GM18505 (cell line): ENCODE measurements around the gene PELI1.
"Not testable (repeated sequence)": the region's sequence is repeated elsewhere in the genome, so short reads cannot be mapped to it uniquely, and the experiment has no call there.

ENCODE experiments used
- ATAC-seq: cut with Tn5 transposase; IDR thresholded peaks from one replicate; pipeline ENCODE4 v1.9.1; 2021; ENCODE audit not compliant: unreplicated experiment
- POLR2A ChIP-seq: IDR thresholded peaks from 4 replicates; pipeline ENCODE4 v1.6.1; 2011; ENCODE audit warnings: borderline replicate concordance; ENCODE audit not compliant: insufficient read depth, insufficient read length; ENCODE audit errors: extremely low read depth

Gene PELI1

DNA sequence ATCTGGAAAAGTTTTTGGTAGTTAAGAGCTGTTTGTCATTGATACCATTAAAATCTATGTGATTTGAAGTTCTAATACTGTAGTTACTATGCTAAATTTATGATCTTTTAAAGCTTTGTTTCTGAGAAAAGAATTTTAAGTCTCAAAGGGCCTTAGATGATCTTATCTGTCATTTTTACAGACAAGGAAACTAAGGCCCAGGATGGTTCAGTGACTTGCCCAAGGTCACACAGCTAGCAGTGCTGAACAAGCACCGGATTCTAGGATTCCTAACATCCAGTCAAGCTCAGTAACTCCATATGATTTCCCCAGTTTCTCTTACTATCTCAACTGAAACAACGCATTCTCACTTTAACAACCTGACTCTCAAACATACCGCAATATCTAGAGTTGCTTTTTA is 37.7 kb downstream of the PELI1 start:
- TF ChIP-seq POLR2A: no peak
- ATAC-seq: no peak

DNA sequence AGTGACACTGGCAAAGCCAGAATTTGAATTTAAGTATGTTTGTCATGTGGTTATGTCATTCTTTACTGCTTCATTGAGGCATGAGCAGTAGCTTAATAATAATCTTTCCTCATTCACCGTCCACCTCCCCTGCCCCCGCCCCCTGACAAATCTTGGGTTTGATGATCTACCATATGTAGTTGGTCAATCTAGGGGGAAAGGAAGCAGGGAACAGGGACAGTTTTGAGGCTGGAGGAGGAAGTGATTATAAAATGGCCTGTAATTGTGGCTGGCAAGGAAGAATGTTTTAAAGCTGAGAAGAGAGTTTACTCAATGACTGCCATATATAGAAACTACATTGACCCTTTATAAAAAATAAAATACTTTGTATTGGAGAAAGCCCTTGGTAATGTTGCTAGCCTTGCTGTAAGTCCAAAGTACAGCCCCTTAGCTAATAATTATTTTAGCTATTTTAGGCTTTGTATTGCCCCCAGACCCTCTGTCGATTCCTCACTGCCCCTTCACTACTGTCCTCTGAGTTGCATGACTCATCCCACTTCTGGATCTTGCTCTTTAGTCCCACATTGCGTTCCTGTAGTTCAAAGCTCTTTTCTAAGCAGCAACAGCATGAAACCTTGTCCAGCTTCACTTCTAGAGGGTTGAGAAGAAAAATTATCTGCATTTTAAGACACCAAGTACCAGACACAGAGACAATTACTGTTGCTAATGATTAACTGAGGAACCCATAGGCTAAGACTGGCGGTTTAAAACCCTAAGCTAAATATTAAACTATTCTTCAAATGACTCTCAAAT is 38.4 kb downstream of the PELI1 start:
- no peak for ATAC-seq
- TF ChIP-seq POLR2A: no peak

DNA sequence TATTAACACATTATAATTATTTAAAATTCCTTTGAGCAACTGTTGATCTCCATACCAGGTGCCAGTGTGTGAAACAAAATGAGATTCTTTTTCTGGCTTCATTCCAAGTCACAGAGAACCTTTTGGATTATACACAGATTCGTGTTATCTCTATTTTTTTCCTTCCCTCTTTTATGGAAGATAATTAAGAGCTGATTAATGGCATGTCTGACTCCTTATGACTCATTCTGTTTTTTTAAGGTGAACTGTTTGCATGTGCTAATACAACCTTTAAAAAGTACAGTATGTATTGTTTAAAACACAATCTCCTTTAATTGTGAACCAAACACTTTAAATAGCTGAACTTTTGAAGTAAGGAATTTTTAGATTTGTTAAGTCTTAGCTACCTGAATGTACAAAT is 39.3 kb downstream of the PELI1 start:
- ATAC-seq: no peak
- no peak for TF ChIP-seq POLR2A

DNA sequence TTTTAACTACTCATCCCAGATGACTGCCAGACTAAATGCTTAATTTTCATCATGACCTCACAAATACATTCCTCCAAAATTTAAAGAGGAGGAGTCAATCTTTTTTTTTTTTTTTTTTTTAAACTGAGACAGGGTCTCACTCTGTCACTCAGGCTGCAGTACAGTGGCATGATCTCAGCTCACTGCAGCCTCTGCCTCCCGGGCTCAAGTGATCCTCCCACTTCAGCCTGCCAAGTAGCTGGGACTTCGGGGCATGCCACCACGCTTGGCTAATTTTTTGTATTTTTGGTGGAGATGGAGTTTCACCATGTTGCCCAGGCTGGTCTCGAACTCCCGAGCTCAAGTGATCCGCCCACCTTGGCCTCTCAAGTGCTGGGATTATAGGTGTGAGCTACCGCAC is 41.5 kb downstream of the PELI1 start:
- ATAC-seq: not testable (repeated sequence)

DNA sequence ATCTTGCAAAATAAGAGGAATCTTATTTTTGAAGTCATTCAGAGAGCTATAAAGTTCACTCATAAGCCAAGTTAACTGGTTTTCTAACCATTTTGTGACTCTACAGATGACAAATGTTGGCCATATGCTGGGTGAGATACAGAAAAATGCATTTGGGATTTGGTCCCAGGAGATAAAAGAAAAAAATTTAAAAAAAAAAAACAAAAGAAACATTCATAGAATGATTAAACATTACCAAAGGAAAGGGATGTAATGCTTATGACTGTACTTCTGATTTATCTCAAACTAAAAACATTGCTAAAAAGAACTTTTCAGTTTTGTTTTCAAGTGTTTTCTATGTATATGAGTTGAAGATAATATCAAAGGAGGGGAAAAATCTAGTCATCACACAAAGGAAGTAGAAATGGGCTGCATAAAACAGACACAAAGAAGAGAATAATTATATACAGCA is 43.1 kb downstream of the PELI1 start:
- no peak for TF ChIP-seq POLR2A
- ATAC-seq: no peak

DNA sequence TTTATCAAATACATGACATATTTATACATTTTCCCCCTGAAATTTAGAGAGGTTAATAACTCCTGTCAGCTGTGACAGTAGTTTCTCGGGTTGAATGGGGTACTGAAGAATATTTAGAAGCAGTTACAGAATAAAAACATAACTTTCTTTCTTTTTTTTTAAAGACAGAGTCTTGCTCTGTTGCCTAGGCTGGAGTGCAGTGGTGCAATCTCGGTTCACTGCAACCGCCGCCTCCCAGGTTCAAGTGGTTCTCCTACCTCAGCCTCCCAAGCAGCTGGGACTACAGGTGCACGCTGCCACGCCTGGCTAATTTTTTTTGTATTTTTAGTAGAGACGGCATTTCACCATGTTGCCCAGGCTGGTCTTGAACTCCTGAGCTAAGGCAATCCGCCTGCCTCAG is 43.6 kb downstream of the PELI1 start:
- ATAC-seq: not testable (repeated sequence)

DNA sequence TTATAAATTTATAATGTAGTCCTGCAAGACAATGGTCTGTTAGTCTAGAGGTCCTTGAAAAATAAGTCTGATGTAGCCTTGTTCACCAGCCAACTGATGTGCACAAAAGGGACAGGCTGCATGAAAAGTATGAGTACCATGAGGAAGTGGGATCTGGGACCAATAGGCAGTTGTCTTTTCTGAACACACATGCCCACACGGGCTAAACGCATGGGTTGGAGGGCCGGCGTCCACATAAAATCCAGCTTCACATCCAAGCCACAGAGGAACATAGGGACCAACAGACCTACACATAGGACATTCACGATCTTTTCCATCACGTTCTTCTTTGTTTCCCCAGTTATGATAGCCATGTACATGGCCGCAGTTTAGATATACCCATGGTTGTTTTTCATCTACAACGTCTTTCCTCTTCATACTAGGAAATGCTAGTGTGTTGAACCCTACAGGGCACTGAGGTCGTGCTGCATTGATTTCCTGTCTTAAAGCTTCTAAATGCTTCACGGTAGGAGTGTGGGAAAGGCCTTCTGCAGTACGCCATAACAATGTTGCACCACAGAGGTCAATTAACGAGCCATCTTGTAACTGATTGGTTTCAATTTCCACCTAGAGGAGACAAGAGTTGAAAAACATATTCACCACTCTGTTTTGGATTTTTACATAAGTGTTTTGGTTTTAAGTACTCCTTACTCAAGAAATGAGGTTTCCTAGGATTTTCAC is 49.4 kb downstream of the PELI1 start:
- no peak for TF ChIP-seq POLR2A
- no peak for ATAC-seq

DNA sequence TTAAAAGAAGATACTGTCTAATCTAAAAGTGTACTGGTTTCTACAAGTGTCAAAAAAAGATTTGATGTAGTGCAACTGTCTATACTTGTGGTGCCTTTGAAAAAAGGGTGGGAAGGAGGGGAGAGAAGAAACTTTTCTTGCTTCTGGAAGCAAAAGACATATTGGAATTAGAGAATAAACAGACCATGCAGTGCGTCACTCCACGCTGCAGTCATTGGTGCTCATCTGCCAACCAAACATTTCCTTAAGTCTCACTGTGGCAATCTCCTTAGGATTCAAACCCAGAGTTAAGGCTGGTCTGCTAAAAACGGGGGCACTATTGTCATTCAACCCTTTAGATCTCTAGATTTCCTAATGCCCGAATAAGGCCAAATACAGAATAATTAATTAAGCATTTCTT is 50.9 kb downstream of the PELI1 start:
- no peak for TF ChIP-seq POLR2A
- ATAC-seq: no peak

DNA sequence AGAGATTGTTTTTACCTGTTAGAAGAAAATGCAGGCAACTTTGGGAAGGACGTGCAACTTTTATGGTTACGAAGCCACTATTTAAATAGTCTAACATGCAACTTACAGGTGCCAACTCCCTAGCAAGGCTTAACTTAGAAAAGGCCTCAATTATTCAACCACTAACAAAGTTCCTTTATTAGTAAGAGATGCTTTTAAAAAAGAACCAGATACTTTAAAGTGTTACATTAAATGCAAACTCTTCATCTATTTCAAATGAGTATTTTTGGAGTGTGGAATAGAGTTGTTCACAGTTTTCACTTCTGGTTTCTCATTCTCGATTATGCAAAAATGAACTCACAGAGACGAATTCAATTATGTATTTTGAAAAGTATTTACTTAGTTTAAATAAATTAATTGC is 51.7 kb downstream of the PELI1 start:
- no peak for TF ChIP-seq POLR2A
- ATAC-seq: peak; percentile 50

DNA sequence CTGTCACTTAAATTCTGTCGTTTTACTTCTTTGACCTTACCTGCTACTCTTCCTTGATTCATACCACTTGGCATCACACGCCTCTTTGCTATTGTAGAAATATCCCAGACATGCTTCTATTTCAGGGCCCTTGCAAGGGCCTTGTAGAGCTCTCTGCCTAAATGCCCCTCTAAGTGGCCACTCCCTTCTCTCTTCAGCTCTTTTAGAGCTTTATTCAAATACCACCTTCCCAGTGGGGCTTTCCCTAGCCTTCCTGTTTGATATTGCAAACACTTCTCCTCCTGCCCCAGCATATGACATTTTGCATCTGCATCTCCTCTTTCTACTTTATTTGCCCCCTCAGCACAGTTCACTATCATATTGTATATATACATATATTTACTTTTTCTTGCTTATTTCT is 54.0 kb downstream of the PELI1 start:
- no peak for ATAC-seq
- no peak for TF ChIP-seq POLR2A

DNA sequence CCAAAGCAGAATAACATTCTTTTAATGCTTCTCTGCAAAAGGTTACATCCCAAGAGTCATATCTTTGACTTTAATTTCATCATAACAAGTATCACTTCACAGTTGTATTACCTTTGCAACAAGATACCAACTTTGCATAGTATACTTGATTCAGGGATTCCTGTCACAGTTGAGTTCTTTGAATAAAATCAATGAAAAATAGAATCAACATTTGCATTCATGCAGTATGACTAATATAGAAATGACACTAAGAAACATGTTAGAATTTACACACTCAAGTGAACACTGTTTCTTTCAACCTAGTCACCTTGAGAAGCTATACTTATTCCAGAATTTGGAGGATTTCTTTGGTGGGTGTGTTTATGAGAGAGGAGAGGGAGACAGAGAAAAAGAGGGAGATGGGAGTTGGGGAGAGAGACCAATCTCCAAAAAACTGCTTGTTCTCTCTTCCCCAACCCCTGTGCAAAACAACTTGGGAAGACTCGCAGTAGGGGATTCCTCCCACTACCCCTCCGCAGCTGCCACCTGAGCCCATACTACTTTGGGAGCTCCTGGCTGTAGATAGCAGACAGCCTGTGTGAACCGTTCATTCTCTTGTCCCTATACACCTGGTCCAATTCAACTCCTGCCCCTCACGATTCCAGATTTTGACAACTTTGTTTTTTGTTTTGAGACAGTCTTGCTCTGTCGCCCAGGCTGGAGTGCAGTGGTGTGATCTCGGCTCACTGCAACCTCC is 57.7 kb downstream of the PELI1 start:
- no peak for TF ChIP-seq POLR2A

DNA sequence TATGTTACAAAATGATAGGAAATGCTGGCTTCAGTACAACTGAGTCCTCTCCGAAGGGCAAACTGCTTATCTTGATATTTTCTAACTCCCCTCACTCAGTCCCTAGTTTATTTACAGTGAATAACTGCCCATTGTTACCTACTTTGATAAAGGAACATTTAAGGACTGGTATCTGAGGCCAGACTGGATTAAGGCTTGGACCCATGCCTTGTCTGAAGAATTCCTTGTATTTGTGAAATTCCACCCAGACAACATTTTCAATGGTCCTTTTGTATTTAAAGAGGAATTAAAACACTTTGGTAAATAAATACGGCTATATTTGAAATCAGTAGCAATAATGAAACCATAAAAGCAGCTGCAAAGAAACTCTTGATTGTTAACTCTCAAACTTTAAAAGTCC is 58.3 kb downstream of the PELI1 start:
- no peak for TF ChIP-seq POLR2A
- ATAC-seq: no peak

More for the DNA sequence above, 57.7 kb downstream of the PELI1 start:
- peak; percentile 57 for ATAC-seq

DNA sequence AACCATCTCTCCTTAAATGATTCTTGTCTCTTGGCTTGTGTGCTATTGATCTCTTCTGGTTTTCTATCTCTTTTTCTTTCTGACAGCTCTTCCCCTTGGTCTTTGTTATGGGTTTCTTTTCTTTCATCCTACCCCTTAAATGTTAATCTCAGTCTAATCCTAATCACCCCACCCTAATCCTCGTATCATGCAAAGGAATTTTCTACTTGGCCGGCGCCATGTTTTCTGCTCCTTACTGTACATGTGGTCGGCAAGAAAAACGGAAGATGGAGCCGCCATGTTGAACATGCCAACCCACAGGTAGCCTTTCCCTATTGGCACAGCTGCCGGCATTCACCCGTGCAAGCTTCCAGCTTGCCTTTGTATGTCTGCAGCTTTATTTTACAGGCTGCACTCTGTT is 63.2 kb downstream of the PELI1 start:
- ATAC-seq: no peak
- no peak for TF ChIP-seq POLR2A

DNA sequence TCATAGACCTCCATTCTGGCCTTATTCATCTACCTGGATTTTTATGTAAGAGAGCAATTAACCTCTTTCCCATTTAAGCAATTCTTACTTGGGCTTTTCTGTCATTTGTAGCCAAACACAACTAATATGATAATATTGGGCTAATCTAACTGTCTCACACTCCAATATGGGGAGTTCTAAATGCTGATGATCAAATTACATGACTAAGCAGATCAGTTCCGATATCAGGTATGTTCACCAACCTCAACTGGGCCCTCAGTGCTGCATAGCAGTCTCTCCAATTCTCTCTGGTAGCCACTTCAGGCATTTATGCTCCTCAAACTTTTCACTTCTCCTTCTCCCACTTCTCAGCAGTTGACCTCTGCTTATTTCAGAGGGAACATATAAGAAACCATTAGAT is 64.0 kb downstream of the PELI1 start:
- no peak for ATAC-seq
- TF ChIP-seq POLR2A: no peak

DNA sequence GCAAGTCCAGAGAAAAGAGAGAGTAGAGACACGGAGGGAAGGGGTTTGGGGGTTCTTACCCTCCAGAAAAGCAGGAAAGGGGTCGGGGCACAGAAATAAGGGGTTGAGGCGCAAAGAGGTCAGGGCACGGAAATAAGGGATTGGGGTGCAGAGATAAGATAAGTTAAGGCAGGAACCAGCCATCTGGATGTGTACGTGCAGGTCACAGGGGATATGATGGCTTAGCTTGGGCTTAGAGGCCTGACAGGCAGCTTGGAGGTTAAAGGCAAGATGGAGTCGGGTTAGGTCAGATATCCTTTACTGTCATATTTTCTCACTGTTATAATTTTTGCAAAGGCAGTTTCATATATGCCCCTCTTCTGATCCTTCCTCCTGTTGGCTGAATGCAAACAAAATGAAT is 64.5 kb downstream of the PELI1 start:
- ATAC-seq: not testable (repeated sequence)

DNA sequence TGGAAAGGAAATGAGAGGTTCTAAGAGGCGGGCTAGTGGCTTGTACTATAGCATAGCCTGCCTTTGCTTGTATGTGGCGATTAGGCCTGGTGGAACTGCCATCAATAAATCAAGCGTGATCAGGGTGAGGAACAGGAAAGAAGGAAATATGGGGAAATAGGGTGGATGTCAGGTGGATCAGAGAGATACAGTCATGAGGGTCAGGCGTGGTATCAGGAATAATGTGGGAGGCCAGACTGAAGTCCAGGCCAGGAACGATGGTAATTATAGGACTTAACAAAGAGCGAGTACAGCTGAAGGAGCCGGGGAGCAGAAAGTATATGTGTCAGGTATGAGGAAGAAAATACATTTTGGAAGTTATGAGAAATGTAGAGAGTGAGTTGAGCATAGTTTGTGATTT is 67.4 kb downstream of the PELI1 start:
- ATAC-seq: not testable (repeated sequence)

DNA sequence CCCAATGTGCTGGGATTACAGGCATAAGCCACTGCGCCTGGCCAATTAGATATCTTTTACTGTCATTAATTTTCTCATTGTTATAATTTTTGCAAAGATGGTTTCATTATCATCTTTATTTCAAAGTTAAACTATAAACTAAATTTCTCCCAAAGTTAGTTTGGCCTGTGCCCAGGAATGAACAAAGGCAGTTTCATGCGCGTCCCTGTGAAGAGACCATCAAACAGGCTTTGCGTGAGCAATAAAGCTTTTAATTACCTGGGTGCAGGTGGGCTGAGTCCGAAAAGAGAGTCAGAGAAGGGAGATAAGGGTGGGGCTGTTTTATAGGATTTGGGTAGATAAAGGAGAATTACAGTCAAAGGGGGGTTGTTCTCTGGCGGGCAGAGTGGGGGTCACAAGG is 69.6 kb downstream of the PELI1 start:
- not testable (repeated sequence) for ATAC-seq
